GM18511 (cell line): ENCODE data around the gene TTC23.

Experiments used
- ATAC-seq: cut with Tn5 transposase; IDR thresholded peaks from one replicate; pipeline ENCODE4 v1.9.1; 2021; ENCODE audit warnings: mild to moderate bottlenecking, moderate library complexity; ENCODE audit not compliant: unreplicated experiment

TTC23 gene

DNA sequence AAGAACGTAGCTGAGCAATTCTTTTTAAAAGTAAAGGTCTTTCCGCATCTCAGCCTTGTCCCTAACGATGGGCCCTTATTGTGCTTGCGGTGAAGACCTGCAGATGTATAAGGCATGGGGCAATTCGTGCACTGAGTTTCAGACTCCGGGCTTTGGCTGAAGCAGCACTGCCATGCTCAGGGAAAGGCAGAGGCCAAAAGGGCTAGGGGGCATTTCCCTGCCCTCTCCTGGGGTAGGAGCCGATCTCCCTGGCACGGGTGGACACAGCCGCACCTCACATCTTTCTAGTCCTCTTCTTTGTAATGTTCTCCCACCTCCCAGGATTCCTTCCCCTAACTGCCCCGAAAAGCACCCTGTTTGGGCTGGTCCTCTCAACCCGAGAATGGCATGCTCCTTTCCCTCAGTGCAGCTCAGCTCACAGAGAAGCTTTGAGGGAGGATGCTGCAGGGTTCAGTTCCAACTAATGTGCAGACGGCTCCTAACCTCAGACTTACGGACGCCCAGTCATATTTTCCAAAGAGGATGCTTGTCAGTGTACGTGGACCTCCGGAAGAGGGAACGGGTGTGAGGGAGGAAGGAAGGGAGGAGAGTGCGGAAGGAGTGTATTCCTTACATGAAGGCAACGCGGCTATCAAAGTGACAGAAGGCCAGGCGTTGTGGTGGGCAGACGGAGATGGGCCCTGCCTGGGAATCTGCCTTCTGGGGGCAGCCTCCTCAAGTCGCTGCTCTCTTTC is 83.3 kb downstream of the TTC23 start:
- no peak for ATAC-seq

DNA sequence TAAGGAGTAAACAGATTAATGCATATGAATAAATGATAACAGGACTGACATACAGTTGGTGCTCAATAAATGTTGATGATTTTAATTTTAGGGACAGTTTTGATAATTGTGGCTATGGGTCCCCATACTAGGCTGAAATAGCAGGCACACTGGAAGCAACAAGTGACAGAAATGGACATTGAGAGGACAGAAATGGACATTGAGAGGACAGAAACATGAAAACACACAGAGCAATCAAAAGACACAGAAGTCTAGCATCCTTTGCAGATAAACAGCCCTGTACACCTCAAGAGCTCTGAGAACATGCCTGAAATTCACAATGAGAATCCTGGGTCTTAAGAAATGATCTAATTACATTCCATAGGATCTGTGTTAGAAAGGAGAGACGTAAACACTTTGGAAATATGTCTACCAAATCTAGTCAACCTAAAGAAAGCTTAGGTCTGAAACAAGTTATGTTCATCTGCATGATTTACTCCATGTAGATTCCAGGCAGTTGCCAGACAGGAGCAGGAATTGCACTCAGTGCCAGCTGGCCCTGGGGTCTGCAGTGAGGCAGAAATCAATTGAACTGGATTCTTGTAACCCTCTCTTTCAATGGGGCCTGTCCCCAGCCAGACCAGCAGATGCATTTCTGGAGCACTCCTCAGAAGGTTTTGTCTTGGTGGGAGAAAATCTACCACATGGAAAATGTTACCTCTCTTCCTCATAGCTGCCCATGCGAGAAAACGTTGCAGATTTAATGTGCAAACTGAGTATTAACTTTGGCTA is 84.2 kb downstream of the TTC23 start:
- no peak for ATAC-seq

GRCh38 chr15:99164119-99164518 is 85.3 kb downstream of the TTC23 start:
- no peak for ATAC-seq

- ATAC-seq = no peak
Observed at GRCh38 chr15:99163271-99164062, 85.9 kb downstream of the TTC23 start.

- ATAC-seq = peak; percentile 72
Observed at GRCh38 chr15:99158626-99159412, 90.6 kb downstream of the TTC23 start.

DNA sequence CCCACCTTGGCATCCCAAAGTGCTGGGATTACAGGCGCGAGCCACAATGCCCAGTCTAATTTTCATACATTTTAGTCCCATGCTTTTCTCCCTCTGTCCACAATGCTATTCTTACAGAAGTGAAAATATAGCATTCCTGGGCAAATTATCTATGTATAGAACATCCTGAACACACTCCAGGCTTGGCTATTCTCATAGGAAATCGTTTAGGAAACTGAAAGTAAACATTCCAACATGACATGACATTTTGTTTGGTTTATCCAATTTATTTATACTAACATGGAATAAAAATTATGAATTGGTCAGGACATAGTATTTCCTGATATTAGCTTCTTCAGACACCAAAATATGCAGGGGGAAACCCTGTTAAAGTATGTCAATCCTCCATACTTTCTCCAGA is 91.9 kb downstream of the TTC23 start:
- no peak for ATAC-seq

GRCh38 chr15:99155961-99156443 is 93.4 kb downstream of the TTC23 start:
- no peak for ATAC-seq

DNA sequence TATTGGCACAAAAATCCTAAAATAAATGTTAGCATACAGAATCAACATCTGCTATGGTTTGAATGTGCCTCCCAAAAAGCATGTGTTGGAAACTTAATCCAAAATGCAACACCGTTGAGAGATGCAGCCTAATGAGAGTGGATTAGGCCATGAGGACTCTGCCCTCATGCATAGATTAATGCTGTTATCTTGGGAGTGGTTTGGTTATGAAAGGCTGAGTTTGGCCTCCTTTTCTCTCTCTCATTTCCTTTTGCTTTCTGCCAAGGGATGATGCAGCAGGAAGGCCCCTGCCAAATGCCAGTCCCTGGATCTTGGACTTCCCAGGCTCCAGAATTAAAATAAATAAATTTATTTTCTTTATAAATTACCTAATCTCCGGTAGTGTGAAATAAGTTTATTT is 95.1 kb downstream of the TTC23 start:
- no peak for ATAC-seq

DNA sequence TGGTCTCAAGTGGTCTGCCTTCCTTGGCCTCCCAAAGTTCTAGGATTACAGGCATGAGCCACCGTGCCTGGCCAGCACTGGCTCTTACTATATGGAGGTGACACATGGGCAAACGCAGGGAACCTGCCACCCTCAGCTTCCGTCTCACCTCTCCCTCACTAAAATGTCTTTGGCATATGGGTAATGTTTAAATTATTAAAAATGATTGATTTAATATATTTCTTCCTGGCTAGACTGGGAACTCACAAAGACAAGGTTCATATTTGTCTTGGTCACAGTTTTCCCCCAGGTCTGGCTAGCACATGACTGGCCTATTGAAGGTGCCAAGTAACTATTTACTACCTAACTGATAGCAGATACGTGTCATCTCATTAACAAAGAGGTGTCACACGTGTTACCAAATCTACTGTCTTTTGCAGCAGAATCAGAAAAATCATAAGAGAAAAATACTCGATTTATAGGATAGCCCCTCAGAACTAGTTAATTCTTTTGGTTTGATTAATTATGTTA is 96.3 kb downstream of the TTC23 start:
- no peak for ATAC-seq

DNA sequence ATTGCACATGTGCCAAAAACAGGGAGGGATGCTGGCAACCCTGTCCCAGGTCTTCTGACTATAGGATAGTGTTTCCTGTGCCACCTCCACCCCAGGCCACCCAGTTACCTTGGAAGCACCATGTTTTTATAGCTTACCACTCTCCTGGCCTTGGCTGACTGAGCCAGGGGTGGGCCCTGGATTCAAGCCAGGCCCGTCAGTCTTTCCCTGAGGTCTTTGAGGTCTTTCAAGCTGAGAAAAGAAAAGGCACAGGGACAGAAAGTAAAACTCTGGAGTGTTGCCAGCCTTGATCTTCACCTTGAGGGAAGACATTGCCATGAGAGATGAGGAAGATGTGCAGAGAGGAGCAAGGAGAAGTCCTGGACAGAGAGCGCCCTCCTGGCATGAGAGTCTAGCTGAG is 98.2 kb downstream of the TTC23 start:
- ATAC-seq = no peak

GRCh38 chr15:99149366-99149765 is 100.0 kb downstream of the TTC23 start:
- no peak for ATAC-seq

DNA sequence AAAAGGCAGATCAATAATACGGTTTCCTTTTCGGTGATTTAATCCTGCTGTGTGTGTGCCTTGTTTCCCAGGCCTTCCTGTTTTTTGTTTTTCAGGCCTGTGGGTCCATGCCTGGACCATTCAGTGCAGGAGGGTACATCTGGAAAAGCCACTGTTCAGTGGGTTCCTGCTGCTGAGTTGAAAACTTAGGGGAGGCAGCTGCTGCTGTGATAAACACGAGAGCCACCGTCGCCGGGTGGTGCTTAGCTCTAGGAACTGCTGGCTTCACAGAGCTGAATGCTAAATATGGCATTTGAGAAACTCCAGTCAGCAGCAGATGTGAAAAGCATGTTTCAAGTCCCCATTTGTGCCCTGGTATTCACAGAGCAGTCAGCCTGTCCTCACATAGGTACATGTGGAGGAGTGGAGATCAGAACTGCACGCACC is 100.5 kb downstream of the TTC23 start:
- no peak for ATAC-seq

DNA sequence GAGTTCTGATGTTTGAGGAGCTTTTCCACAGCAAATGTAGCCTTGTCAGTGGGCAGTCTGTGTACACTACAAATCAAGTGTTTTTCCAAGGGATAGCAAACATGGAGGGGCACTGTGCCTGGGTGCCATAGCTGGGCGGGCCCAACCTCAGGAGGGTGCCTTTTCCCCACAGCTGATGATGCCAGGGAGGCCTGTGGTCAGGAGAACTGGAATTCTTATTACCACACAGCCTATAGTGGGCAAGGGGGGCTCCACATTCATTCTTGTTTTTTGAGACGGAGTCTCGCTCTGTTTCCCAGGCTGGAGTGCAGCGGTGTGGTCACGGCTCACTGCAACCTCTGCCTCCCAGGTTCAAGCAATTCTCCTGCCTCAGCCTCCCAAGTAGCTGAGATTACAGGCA is 102.7 kb downstream of the TTC23 start:
- no peak for ATAC-seq

- ATAC-seq = no peak
Observed at GRCh38 chr15:99145778-99146177, 103.6 kb downstream of the TTC23 start.

DNA sequence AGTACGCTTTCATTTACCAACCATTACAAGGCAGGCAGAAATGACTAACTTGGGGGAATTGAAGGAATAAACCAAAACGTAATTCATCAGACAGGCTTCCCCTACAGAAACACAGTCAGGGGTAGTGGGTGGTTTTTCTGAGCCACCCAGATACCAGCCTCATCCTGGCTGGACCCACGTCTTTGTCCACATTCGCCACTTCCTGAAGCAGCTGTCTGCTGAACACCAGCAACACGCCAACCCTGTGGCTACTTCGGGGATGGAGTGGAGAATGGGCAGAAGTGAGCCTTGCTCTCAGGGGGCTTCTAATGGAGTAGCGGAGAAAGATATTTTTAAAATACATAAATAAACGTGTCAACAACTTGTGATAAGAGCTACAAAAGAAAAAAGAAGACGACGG is 104.4 kb downstream of the TTC23 start:
- no peak for ATAC-seq

DNA sequence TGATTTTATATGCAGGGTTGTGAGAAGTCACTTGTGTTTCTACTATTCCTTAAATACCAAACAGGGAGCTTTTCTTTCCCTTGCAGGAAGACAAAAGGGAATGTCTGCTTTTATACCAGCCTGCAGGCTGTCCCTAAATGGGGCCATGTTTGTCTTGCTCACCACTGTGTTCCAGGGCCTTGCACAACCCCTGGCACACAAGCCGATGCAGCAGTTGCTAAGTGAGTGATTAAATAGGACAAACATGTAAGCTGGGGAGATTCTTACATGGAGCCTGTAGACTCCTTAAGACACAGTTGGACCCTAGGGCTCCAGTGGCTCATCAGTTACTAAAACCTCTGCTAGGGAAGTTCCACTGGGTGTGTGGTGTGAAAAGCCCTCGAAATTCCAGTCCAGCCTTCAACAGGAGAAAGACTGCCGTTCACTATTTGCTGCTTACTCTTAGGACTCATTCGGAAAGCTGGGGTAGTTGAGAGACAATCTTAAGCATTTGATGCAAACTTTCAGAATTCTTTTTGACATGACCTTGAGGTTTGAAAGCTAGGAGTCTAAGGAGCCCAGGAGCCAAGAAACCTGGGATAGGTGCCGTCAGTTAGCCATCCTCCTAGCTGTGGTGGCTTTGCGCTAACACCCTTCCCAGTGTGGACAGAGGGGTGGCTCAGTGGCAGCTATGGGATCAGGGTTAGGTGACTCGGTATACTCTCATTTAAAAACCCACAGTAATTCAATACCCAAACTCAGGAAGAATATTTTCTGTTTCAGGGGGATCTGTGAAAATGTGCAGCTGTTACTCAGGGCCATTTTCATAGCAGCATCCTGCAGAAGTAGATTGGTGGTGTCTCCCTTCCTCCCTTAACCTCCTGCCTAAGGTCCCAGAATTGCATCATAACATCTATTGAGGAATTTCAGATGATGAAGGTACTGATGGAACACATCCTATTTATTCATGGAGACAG is 105.4 kb downstream of the TTC23 start:
- no peak for ATAC-seq

- ATAC-seq = no peak
Observed at GRCh38 chr15:99143242-99143641, 106.1 kb downstream of the TTC23 start.

- ATAC-seq = no peak
Observed at GRCh38 chr15:99142562-99142961, 106.8 kb downstream of the TTC23 start.

- ATAC-seq = no peak
Observed at GRCh38 chr15:99141943-99142342, 107.4 kb downstream of the TTC23 start.
